Epithelial cell of esophagus (primary cell): ENCODE data around the gene SMPD2.

Source experiments
- DNase-seq: peaks from one replicate; pipeline ENCODE4 v3.0.0; 2010; ENCODE audit warnings: low read depth
- H3K4me3 ChIP-seq: 2 replicates; pipeline ENCODE4 v1.5.1; 2011; ENCODE audit warnings: mild to moderate bottlenecking, low read length, control low read depth
- TF ChIP-seq, protein P1 (sequence below): IDR thresholded peaks from 2 replicates; pipeline ENCODE4 v1.5.1; 2011; ENCODE audit warnings: low read depth, mild to moderate bottlenecking, low read length, control low read depth, inconsistent platforms; ENCODE audit not compliant: insufficient read depth; ENCODE audit errors: missing control alignments

The SMPD2 gene

DNA sequence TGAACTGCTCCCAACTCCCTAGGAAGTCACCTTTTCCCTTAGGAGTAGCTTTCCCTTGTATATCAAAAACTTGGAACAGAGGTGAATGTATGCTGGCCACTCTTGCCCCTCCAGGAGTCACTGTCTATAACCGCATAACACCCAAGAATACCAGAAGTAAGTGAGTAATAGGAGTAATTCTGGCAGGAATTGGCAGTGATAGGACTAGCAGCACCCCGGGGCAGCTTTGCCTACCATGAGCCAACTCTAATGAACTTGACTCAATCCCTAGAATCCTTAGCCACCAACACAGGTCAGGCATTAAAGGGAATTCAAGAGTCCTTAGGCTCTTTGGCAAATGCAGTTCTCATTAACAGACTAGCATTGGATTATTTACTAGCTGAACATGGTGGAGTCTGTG, 29.5 kb upstream of the SMPD2 start:
- peak; percentile 56 for DNase-seq
- no peak overlapping the region for H3K4me3 ChIP-seq
- TF ChIP-seq, protein P1, sequence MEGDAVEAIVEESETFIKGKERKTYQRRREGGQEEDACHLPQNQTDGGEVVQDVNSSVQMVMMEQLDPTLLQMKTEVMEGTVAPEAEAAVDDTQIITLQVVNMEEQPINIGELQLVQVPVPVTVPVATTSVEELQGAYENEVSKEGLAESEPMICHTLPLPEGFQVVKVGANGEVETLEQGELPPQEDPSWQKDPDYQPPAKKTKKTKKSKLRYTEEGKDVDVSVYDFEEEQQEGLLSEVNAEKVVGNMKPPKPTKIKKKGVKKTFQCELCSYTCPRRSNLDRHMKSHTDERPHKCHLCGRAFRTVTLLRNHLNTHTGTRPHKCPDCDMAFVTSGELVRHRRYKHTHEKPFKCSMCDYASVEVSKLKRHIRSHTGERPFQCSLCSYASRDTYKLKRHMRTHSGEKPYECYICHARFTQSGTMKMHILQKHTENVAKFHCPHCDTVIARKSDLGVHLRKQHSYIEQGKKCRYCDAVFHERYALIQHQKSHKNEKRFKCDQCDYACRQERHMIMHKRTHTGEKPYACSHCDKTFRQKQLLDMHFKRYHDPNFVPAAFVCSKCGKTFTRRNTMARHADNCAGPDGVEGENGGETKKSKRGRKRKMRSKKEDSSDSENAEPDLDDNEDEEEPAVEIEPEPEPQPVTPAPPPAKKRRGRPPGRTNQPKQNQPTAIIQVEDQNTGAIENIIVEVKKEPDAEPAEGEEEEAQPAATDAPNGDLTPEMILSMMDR: no peak

DNA sequence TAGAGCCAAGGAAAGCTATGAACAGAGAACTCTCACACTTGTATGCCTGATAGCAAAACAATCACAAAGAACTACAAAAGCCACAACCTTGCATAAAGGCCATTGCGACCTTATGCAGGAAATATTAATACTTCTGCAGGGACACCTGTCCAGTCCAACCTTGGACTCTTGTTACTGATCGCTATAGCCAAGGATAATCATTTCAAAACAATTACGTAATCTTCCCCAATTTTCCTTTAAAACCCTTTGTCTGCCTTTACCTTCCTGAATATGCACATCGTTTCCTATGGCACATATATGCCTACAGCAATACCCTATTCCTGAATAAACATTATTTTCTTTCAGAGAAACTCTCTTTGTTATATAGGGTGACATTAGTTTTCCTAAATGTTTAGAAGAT, 22.9 kb upstream of the SMPD2 start:
- no peak for DNase-seq
- TF ChIP-seq, protein P1: no peak
- no peak overlapping the region for H3K4me3 ChIP-seq

DNA sequence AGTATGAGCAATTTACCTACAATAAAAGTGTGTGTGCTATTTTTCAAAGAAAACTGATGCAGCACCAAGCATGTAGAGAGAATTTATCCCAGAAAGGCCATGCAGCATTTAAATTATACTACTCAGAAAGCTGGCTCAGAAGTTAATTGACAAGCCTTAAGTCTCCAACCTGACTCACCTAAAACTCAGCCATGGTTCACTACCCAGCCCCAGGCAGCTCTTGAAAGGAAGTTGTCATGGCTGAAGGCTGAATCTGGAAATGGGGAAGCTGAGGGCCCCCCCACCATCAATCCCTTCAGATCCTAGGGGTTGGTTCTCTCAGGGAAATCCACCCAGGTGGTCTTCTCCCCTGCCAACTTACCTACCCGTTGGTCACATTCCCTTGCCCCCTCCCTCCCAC, 19.8 kb upstream of the SMPD2 start:
- H3K4me3 ChIP-seq: no peak overlapping the region
- TF ChIP-seq, protein P1: no peak
- peak; percentile 86 for DNase-seq

DNA sequence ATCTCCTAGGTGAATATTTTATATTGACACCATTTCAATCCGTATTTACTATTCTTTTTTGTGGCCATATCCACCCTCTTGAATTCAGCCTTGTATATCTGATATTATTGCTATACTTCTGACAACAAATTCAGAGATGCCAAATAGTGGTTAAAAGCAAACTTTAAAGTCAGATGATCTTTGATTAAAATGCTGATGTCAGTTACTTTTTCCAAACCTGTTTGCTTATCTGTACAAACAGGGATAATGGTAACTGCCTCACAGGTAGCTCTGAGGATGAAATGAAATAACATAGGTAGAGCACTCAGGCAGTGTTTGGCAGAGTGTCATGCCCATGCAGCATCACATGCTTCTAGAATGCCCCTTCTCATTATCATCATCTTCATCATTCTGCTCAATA, 19.3 kb upstream of the SMPD2 start:
- no peak for DNase-seq
- no peak overlapping the region for H3K4me3 ChIP-seq
- TF ChIP-seq, protein P1: no peak

DNA sequence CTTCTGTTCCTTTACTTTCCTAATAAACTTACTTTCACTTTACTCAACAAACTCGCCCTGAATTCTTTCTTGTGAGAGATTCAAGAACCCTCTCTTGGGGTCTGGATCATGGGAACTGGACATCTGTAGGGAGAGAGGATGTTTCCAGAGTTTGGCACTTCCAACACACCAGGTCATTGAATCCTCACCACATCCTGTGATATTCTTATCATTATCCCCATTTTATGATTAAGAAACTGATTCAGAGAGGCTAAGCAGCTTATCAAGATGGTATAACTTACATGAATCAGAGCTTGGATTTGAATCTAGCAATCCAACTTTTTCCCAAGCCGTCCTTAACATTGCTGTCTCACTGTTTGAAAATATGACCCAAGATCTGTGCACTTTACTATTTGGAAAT, 15.6 kb upstream of the SMPD2 start:
- TF ChIP-seq, protein P1: no peak
- H3K4me3 ChIP-seq: no peak overlapping the region
- DNase-seq: no peak

DNA sequence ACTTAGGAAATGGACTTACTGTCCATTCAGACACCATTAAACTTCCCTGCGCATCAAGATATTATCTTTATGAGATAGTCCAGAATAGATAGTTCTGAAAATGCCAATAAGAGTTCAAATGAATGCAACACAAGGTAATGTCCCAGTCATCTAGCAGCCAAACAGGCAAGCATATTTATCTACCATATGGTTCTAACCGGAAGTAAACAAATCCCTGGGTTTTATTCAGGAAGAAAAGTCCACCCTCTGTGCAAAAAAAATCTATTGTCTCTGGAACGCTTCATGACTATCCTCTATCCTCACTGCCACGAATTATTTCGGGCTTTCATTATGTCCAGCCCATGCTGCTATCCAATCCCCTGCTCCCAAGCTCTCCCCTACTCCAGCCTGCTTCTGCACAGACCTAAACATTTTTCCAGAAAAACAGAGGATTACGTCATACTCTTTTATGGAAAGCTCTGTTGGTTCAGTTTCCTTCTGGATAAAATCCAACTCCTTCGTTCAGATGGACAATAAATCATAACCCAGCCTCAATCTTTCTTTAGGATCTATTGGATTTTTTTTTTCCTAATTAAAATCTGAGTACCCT, 11.5 kb upstream of the SMPD2 start:
- no peak for DNase-seq
- no peak overlapping the region for H3K4me3 ChIP-seq
- TF ChIP-seq, protein P1: no peak

DNA sequence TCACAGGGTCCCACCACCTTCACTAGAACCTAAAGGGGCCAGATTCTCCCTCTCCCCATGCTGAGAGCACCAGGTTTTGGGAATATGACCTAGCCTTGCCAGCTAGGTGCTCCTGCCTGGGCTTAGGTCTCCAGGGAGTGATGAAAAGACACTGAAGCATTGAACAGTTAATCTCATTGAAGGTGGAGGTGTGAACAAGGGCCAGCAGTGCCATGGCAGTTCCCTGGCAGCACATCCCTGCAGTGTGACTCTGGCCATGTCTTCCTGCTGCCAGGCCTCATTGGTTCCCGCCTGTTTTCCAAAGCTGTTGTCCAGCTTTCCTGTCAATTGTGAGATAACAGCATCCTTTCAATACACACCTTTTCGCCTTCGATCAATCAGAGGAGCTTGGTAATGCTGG, 11.0 kb upstream of the SMPD2 start:
- H3K4me3 ChIP-seq: no peak overlapping the region
- TF ChIP-seq, protein P1: no peak
- no peak for DNase-seq
